Lower leg skin (tissue), 4 donors: Measurements from ENCODE around the gene TBX1. TPM values are rescaled to one million over a fixed set of nuclear protein-coding genes. Genes with fewer than 3 reads are reported as not detected.

Experiments used
- DNase-seq, 2 donors: peaks; one replicate each; pipeline ENCODE4 v3.0.0-alpha.2; 2019; ENCODE audit warnings: low spot score in 2 of 2
- H3K4me3 ChIP-seq: fragments of 200-600 bp; sonication (generic); 2 replicates; pipeline ENCODE4 v1.5.1; 2017; ENCODE audit warnings: mild to moderate bottlenecking, low read depth; ENCODE audit not compliant: poor library complexity, severe bottlenecking
- CTCF ChIP-seq, 3 donors: fragments of 450-650 bp; IDR thresholded peaks; one replicate each; pipeline ENCODE4 v1.5.1; 2016; ENCODE audit warnings: antibody characterized with exemption in 3 of 3, mild to moderate bottlenecking in 3 of 3, moderate library complexity in 2 of 3
- POLR2A ChIP-seq, 2 donors: fragments of 450-650 bp; IDR thresholded peaks; one replicate each; pipeline ENCODE4 v1.6.1; 2016 to 2017; ENCODE audit warnings: antibody characterized with exemption in 2 of 2, mild to moderate bottlenecking in 1 of 2, moderate library complexity in 1 of 2
- WGBS, 2 donors: methylation state at CpG; one replicate each; pipeline ENCODE4 v1.1.5; 2018; 5-methylcytosine and 5-hydroxymethylcytosine counted together
- intact Hi-C: fragments of 100-400 bp; cut with DNase I; formaldehyde crosslinking; loops from one replicate; pipeline ENCODE4 v1.15.0; 2023; ENCODE audit warnings: low total_unique reads
- total RNA-seq, 4 donors: library from RNA; depleted of rRNA; stranded (reverse); fragments of >200 nt; gene quantifications; one replicate each; pipeline ENCODE4 v1.1.0, GENCODE V29; 2016

Gene TBX1
- total RNA-seq, 4 donors from 2014 or later: 1.5 to 14.1 (median 4.9) TPM

- H3K4me3 ChIP-seq: no peak overlapping the region
- WGBS, 2 donors: 86 to 87% methylated on average over 8 to 10 of the region's 12 CpGs
- no peak for TF ChIP-seq CTCF (IDR thresholded peaks at IDR 0.05)
- no peak for DNase-seq
- intact Hi-C loops: no loop called here
These were observed 13.0 kb upstream of the TBX1 start for GRCh38 chr22:19747551-19747950.

GRCh38 chr22:19748139-19748538, 12.4 kb upstream of the TBX1 start:
- no peak for TF ChIP-seq POLR2A (IDR thresholded peaks at IDR 0.05)
- TF ChIP-seq CTCF (IDR thresholded peaks at IDR 0.05): no peak
- DNase-seq: no peak
- no peak overlapping the region for H3K4me3 ChIP-seq
- 77 to 87% methylated on average over 3 to 4 of the region's 4 CpGs for WGBS, 2 donors
- intact Hi-C loops: no loop called here

GRCh38 chr22:19748991-19749664, 11.4 kb upstream of the TBX1 start:
- DNase-seq: no peak
- no peak overlapping the region for H3K4me3 ChIP-seq
- 79 to 85% methylated on average over 11 to 15 of the region's 15 CpGs for WGBS, 2 donors
- TF ChIP-seq POLR2A (IDR thresholded peaks at IDR 0.05) (no peak), CTCF (IDR thresholded peaks at IDR 0.05) (no peak)
- intact Hi-C loops: no loop called here

- no peak overlapping the region for H3K4me3 ChIP-seq
- TF ChIP-seq CTCF (IDR thresholded peaks at IDR 0.05) (no peak), POLR2A (IDR thresholded peaks at IDR 0.05) (no peak)
- DNase-seq: no peak
- WGBS, 2 donors: 75 to 77% methylated on average over 12 of the region's 12 CpGs
- intact Hi-C loops: no loop called here
These were observed 10.7 kb upstream of the TBX1 start for GRCh38 chr22:19749876-19750275.

GRCh38 chr22:19750507-19751490, 9.8 kb upstream of the TBX1 start:
- TF ChIP-seq CTCF (IDR thresholded peaks at IDR 0.05) (no peak), POLR2A (IDR thresholded peaks at IDR 0.05) (no peak)
- WGBS, 2 donors: 73 to 81% methylated on average over 24 to 25 of the region's 27 CpGs
- DNase-seq: no peak
- no peak overlapping the region for H3K4me3 ChIP-seq
- intact Hi-C loops: no loop called here
